SK-N-SH treated with all-trans-retinoic acid at 6 μM for 48 hours (cell line): ENCODE results near the gene PPM1K.

ENCODE experiments used
- ATAC-seq: fragments of 200-7000 bp; cut with Tn5 transposase; 3 replicates; pipeline ENCODE4 v1.9.1; 2020; ENCODE audit warnings: mild to moderate bottlenecking, moderate library complexity
- ARNTL ChIP-seq: fragments of 450-650 bp; formaldehyde crosslinking; IDR thresholded peaks from 2 replicates; pipeline ENCODE4 v1.5.0; 2020; ENCODE audit warnings: low read depth, mild to moderate bottlenecking, moderate library complexity, borderline replicate concordance
- CREB5 ChIP-seq: fragments of 250-450 bp; sonication (Bioruptor Pico); IDR thresholded peaks from 2 replicates; pipeline ENCODE4 v1.5.1; 2020; ENCODE audit warnings: low read depth, mild to moderate bottlenecking, moderate library complexity
- CSDC2 ChIP-seq: fragments of 250-450 bp; sonication (Bioruptor Pico); IDR thresholded peaks from 2 replicates; pipeline ENCODE4 v1.5.0; 2020; ENCODE audit warnings: mild to moderate bottlenecking, moderate library complexity
- CSRNP3 ChIP-seq: fragments of 250-450 bp; sonication (Bioruptor Pico); IDR thresholded peaks from 2 replicates; pipeline ENCODE4 v1.5.1; 2021; ENCODE audit warnings: mild to moderate bottlenecking, moderate library complexity
- GLIS3 ChIP-seq: fragments of 250-450 bp; sonication (Bioruptor Pico); IDR thresholded peaks from 2 replicates; pipeline ENCODE4 v1.5.0; 2020; ENCODE audit warnings: mild to moderate bottlenecking, moderate library complexity
- ISL1 ChIP-seq: fragments of 250-450 bp; sonication (Bioruptor Pico); IDR thresholded peaks from 2 replicates; pipeline ENCODE4 v2.1.2; 2022; ENCODE audit warnings: mild to moderate bottlenecking, moderate library complexity
- OSR1 ChIP-seq: fragments of 250-450 bp; sonication (Bioruptor Pico); IDR thresholded peaks from 2 replicates; pipeline ENCODE4 v1.8.0; 2022; ENCODE audit warnings: moderate library complexity, mild to moderate bottlenecking, inconsistent platforms
- PATZ1 ChIP-seq: fragments of 250-450 bp; sonication (Bioruptor Pico); IDR thresholded peaks from 2 replicates; pipeline ENCODE4 v1.8.0; 2020; ENCODE audit warnings: mild to moderate bottlenecking, moderate library complexity, borderline replicate concordance
- POU6F1 ChIP-seq: fragments of 250-450 bp; sonication (Bioruptor Pico); IDR thresholded peaks from 2 replicates; pipeline ENCODE4 v1.8.0; 2021; ENCODE audit warnings: low read depth, mild to moderate bottlenecking, moderate library complexity, borderline replicate concordance
- PPARA ChIP-seq: fragments of 250-450 bp; sonication (Bioruptor Pico); IDR thresholded peaks from 2 replicates; pipeline ENCODE4 v1.5.0; 2020; ENCODE audit warnings: mild to moderate bottlenecking, borderline replicate concordance
- RARB ChIP-seq: fragments of 250-450 bp; sonication (Bioruptor Pico); IDR thresholded peaks from 2 replicates; pipeline ENCODE4 v1.8.0; 2021; ENCODE audit warnings: mild to moderate bottlenecking, moderate library complexity
- SNAI2 ChIP-seq: fragments of 250-450 bp; sonication (Bioruptor Pico); IDR thresholded peaks from 2 replicates; pipeline ENCODE4 v1.5.0; 2020; ENCODE audit warnings: mild to moderate bottlenecking, moderate library complexity
- TCF4 ChIP-seq: fragments of 250-450 bp; sonication (Bioruptor Pico); IDR thresholded peaks from 2 replicates; pipeline ENCODE4 v1.8.0; 2021; ENCODE audit warnings: mild to moderate bottlenecking, moderate library complexity, borderline replicate concordance
- TSHZ2 ChIP-seq: fragments of 250-450 bp; sonication (Bioruptor Pico); IDR thresholded peaks from 2 replicates; pipeline ENCODE4 v1.5.0; 2020; ENCODE audit warnings: mild to moderate bottlenecking, moderate library complexity
- ZC3H10 ChIP-seq: fragments of 250-450 bp; sonication (Bioruptor Pico); IDR thresholded peaks from 2 replicates; pipeline ENCODE4 v1.5.1; 2021; ENCODE audit warnings: mild to moderate bottlenecking, moderate library complexity
- ZFP3 ChIP-seq: fragments of 250-450 bp; sonication (Bioruptor Pico); IDR thresholded peaks from 2 replicates; pipeline ENCODE4 v1.5.0; 2020; ENCODE audit warnings: mild to moderate bottlenecking, moderate library complexity
- ZNF565 ChIP-seq: fragments of 450-650 bp; formaldehyde crosslinking; conservative IDR thresholded peaks from 2 replicates; pipeline ENCODE4 v1.5.0; 2020; ENCODE audit warnings: low read depth, mild to moderate bottlenecking, moderate library complexity
- ZNF8 ChIP-seq: fragments of 450-650 bp; formaldehyde crosslinking; IDR thresholded peaks from 2 replicates; pipeline ENCODE4 v1.5.0; 2020; ENCODE audit warnings: mild to moderate bottlenecking, moderate library complexity

Gene PPM1K

GRCh38 chr4:88280228-88280795, 4.0 kb downstream of the PPM1K start:
- TF ChIP-seq GLIS3 (CRISPR knock-in tag) (no peak), ZC3H10 (CRISPR knock-in tag) (no peak)
- ATAC-seq = no peak

GRCh38 chr4:88277711-88278225, 6.6 kb downstream of the PPM1K start:
- ATAC-seq = no peak
- TF ChIP-seq ZFP3 (CRISPR knock-in tag) (no peak), SNAI2 (CRISPR knock-in tag) (no peak)

- TF ChIP-seq CREB5 (CRISPR knock-in tag) (no peak), ZNF8 (CRISPR knock-in tag) (no peak), PPARA (no peak), CSDC2 (CRISPR knock-in tag) (no peak), PATZ1 (CRISPR knock-in tag) (no peak), TCF4 (no peak), ZC3H10 (CRISPR knock-in tag) (no peak), ARNTL (CRISPR knock-in tag) (no peak), SNAI2 (CRISPR knock-in tag) (no peak), CSRNP3 (CRISPR knock-in tag) (no peak), ZFP3 (CRISPR knock-in tag) (no peak), ISL1 (CRISPR knock-in tag) (no peak), OSR1 (no peak), RARB (CRISPR knock-in tag) (no peak), GLIS3 (CRISPR knock-in tag) (no peak), ZNF565 (no peak), POU6F1 (CRISPR knock-in tag) (no peak), TSHZ2 (CRISPR knock-in tag) (no peak)
- no peak for ATAC-seq
Measured at GRCh38 chr4:88276952-88277710, 7.2 kb downstream of the PPM1K start.
